Measurements from ENCODE around the gene ACSS2. TPM values are rescaled to one million over a fixed set of nuclear protein-coding genes. Genes with fewer than 3 reads are reported as not detected.
A peak's percentile ranks its signal among the peaks of the same experiment; 100 is the strongest.

Gene ACSS2
- total and polyA plus RNA-seq, 2 of the 8 experiments (the other 6 are each of a cell fraction or from before 2014, with no cell fraction given), result 17.7 to 24.2 TPM

DNA sequence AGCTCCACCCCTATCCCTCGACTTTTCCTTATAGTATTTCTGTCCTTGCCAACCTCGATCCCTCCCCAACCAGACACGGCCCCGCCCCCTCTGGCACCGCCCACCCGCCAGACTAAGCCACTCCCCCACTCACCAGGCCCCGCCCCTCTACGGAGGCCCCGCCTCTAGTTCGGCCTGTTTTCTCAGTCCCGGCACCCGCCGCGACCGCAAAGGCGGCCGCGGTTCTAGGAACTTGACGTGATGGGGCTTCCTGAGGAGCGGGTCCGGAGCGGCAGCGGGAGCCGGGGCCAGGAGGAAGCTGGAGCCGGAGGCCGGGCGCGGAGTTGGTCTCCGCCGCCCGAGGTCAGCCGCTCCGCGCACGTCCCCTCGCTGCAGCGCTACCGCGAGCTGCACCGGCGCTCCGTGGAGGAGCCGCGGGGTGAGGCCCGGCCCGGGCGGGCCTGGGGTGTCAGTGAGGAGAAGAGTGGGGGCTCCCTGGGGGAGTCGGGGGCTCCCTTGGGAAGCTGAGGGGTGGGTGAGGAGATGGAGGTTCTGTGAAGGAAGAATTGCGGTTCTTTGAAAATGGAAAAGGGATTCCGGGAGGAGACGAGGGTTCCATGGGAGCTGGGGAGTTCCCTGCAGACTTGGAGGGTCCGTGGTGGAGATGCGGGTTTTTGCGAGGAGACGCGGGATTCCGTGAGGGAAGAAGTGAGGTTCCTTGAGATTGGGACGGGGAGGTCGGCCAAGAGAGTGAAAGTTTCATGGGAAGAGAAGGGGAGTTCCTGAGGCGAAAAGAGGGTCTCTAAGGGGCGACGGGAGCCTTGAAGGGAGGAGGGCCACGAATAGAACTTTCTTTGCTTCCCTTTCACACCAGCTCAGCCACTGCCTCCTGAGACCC lies at the start of gene ACSS2 (continued):
- TF ChIP-seq PHF8 (conservative IDR thresholded peaks at IDR 0.05; ENCODE audit: low read depth, low read length) (peak; percentile 55), SP2 (IDR thresholded peaks at IDR 0.05; ENCODE audit: low read length) (no peak), ASH2L (IDR thresholded peaks at IDR 0.05; ENCODE audit: low read length) (peak; percentile 58), EZH2 (IDR thresholded peaks at IDR 0.05; ENCODE audit: low read depth, low read length, severe bottlenecking) (peak; percentile 36), RFX5 (IDR thresholded peaks at IDR 0.05; ENCODE audit: borderline replicate concordance, low read depth, low read length) (no peak), HDAC2 (IDR thresholded peaks at IDR 0.05; ENCODE audit: borderline replicate concordance in 1 of 2, low read depth in 2 of 2, low read length in 2 of 2) (peak in 1 of 2 experiments; percentile 55; a peak in 1 of 4 replicates), TAF1 (IDR thresholded peaks at IDR 0.05; ENCODE audit: low read depth, low read length) (peak; percentile 66; the same call in 1 of the 2 replicates), SIRT6 (IDR thresholded peaks at IDR 0.05; ENCODE audit: low read length) (no peak)
